ENCODE data around the gene IDH3B. TPM values are rescaled to one million over a fixed set of nuclear protein-coding genes. Genes with fewer than 3 reads are reported as not detected.
A peak's percentile ranks its signal among the peaks of the same experiment; 100 is the strongest.
"Not testable (repeated sequence)": the region's sequence is repeated elsewhere in the genome, so short reads cannot be mapped to it uniquely, and the experiment has no call there.

Gene IDH3B
- total and polyA plus RNA-seq, 2 donors (not counting 3 experiments of a cell fraction or from before 2014, with no cell fraction given) = 86.9 to 177 TPM

DNA sequence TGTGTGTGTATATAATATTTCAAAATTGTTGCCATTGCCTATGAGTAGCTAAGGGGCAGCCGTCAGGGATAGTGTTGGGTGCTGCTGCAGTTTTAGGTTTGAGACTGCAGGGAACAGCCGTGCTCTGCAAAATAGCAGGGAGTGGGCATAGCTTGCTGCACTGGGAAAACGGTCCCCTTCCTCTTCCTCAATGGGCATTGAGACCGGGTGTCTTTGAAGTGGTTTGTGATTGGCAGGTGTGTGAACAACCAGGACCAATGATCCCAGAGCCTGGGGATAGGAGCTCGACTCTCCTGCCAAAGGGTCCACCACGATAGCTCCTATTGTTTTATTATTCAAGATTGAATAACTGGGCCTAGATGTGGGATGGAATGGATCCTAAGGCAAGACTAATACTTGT, 23.5 kb upstream of the IDH3B start:
- dilution Hi-C loops (cut with MboI; ENCODE audit: extremely low pct_ligation_motif_present, low sequenced_read_pairs) (no loop called here), intact Hi-C loops (cut with micrococcal nuclease) (no loop called here)
- TF ChIP-seq, protein P1, sequence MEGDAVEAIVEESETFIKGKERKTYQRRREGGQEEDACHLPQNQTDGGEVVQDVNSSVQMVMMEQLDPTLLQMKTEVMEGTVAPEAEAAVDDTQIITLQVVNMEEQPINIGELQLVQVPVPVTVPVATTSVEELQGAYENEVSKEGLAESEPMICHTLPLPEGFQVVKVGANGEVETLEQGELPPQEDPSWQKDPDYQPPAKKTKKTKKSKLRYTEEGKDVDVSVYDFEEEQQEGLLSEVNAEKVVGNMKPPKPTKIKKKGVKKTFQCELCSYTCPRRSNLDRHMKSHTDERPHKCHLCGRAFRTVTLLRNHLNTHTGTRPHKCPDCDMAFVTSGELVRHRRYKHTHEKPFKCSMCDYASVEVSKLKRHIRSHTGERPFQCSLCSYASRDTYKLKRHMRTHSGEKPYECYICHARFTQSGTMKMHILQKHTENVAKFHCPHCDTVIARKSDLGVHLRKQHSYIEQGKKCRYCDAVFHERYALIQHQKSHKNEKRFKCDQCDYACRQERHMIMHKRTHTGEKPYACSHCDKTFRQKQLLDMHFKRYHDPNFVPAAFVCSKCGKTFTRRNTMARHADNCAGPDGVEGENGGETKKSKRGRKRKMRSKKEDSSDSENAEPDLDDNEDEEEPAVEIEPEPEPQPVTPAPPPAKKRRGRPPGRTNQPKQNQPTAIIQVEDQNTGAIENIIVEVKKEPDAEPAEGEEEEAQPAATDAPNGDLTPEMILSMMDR (IDR thresholded peaks at IDR 0.05; ENCODE audit: extremely low read depth in 1 of 2, insufficient read depth in 1 of 2, low read depth in 1 of 2, low read length in 2 of 2) = no peak
- TF ChIP-seq GATA2 (IDR thresholded peaks at IDR 0.05; ENCODE audit: insufficient read depth, insufficient read length, low read depth, low read length) = no peak
- TF ChIP-seq, protein P2, sequence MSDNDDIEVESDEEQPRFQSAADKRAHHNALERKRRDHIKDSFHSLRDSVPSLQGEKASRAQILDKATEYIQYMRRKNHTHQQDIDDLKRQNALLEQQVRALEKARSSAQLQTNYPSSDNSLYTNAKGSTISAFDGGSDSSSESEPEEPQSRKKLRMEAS (IDR thresholded peaks at IDR 0.05; ENCODE audit: insufficient read depth, insufficient read length) = no peak
- no peak for TF ChIP-seq JUN (IDR thresholded peaks at IDR 0.05; ENCODE audit: borderline replicate concordance, insufficient read depth, insufficient read length, low read depth)
- no peak for TF ChIP-seq EZH2 (IDR thresholded peaks at IDR 0.05; ENCODE audit: borderline replicate concordance, low read depth, low read length, severe bottlenecking)
- TF ChIP-seq POLR2AphosphoS5 (IDR thresholded peaks at IDR 0.05; ENCODE audit: insufficient read depth, low read depth, low read length) = no peak
- TF ChIP-seq FOS (IDR thresholded peaks at IDR 0.05; ENCODE audit: borderline replicate concordance, insufficient read depth, low read length) = no peak
- TF ChIP-seq POLR2A (IDR thresholded peaks at IDR 0.05; ENCODE audit: low read depth, low read length) = no peak
- TF ChIP-seq MYC (IDR thresholded peaks at IDR 0.05; ENCODE audit: low read depth, low read length) = no peak
- no peak overlapping the region for H3K27ac ChIP-seq (ENCODE audit: insufficient read depth, low read depth, low read length)
- H3K27me3 ChIP-seq (ENCODE audit: control insufficient read depth in 2 of 2, insufficient read depth in 2 of 2, low read length in 2 of 2) = peaks cover 14 to 32% of the 10 kb centered on the region in 2 experiments
- DNase-seq (ENCODE audit: low read depth, low spot score) (no peak), FAIRE-seq (no peak)
- H2AFZ ChIP-seq (ENCODE audit: low read depth, low read length) = peak overlapping the region; percentile 42
- H3K4me1 ChIP-seq (ENCODE audit: control insufficient read depth, extremely low read depth, insufficient read depth, low read length) = peaks cover 4% of the 10 kb centered on the region
- H3K9ac ChIP-seq (replicated peaks; ENCODE audit: extremely low read depth, insufficient read depth, low read length) = no peak overlapping the region
- H3K4me2 ChIP-seq (ENCODE audit: insufficient read depth, low read length) = no peak overlapping the region
- H3K79me2 ChIP-seq (ENCODE audit: control insufficient read depth, insufficient read depth, low read length) = no peaks in the 10 kb centered on the region
- no peaks in the 10 kb centered on the region for H3K9me1 ChIP-seq (replicated peaks; ENCODE audit: control insufficient read depth, extremely low read depth, insufficient read depth, low read length)
- BruUV-seq (replicated peaks) = no TSS peak
- no peaks in the 10 kb centered on the region for H3K9me3 ChIP-seq (replicated peaks; ENCODE audit: control insufficient read depth, insufficient read depth, low read length)
- ChIA-PET POLR2A (interaction anchor here (0.6 kb wide), 1 partner anchor 63 kb away, joined by 3 read pairs; no protein-coding TSS in a partner anchor), CTCF (interaction anchor here (0.8 to 3.2 kb wide), 4 partner anchors 13 to 56 kb away, joined by 3 to 15 read pairs (median 3); no protein-coding TSS in a partner anchor)
- H3K36me3 ChIP-seq (ENCODE audit: control insufficient read depth in 2 of 2, extremely low read depth in 1 of 2, insufficient read depth in 2 of 2, low read length in 2 of 2) = no peaks in the 10 kb centered on the region
- no peak overlapping the region for H3K4me3 ChIP-seq (replicated peaks in 1 of 3; ENCODE audit: insufficient read depth in 1 of 3, low read depth in 1 of 3, low read length in 3 of 3)
- H4K20me1 ChIP-seq (replicated peaks; ENCODE audit: control insufficient read depth, extremely low read depth, insufficient read depth, low read length) = no peaks in the 10 kb centered on the region

DNA sequence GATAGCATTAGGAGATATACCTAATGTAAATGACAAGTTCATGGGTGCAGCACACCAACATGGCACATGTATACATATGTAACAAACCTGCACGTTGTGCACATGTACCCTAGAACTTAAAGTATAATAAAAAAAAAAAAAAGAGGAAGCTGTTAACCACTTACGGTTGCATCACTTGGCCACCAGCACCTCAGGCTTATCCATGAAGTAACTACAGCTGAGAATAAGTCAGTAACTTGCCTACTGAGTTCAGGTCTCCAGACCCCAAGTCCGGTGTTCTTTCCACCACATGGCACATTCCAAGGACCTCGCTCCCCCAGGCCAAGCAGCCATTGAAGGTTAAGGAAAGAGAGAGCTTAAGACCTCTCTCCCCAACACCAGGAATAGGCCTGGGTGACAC, 20.8 kb upstream of the IDH3B start:
- H3K79me2 ChIP-seq (ENCODE audit: control insufficient read depth, insufficient read depth, low read length); intact Hi-C loops (cut with micrococcal nuclease); H3K9me3 ChIP-seq (replicated peaks; ENCODE audit: control insufficient read depth, insufficient read depth, low read length); H3K4me1 ChIP-seq (ENCODE audit: control insufficient read depth, extremely low read depth, insufficient read depth, low read length); H3K4me2 ChIP-seq (ENCODE audit: insufficient read depth, low read length); POLR2A ChIA-PET; H3K27ac ChIP-seq (ENCODE audit: insufficient read depth, low read depth, low read length); dilution Hi-C loops (cut with MboI; ENCODE audit: extremely low pct_ligation_motif_present, low sequenced_read_pairs); H4K20me1 ChIP-seq (replicated peaks; ENCODE audit: control insufficient read depth, extremely low read depth, insufficient read depth, low read length); H3K9me1 ChIP-seq (replicated peaks; ENCODE audit: control insufficient read depth, extremely low read depth, insufficient read depth, low read length); H3K9ac ChIP-seq (replicated peaks; ENCODE audit: extremely low read depth, insufficient read depth, low read length); H3K4me3 ChIP-seq (replicated peaks in 1 of 3; ENCODE audit: insufficient read depth in 1 of 3, low read depth in 1 of 3, low read length in 3 of 3); H3K36me3 ChIP-seq (ENCODE audit: control insufficient read depth in 2 of 2, extremely low read depth in 1 of 2, insufficient read depth in 2 of 2, low read length in 2 of 2); FAIRE-seq; H2AFZ ChIP-seq (ENCODE audit: low read depth, low read length); DNase-seq (ENCODE audit: low read depth, low spot score); BruUV-seq (replicated peaks): not testable (repeated sequence)
- CTCF ChIA-PET = interaction anchor here (0.9 to 3.2 kb wide), 3 partner anchors 9 to 68 kb away, joined by 5 to 15 read pairs (median 7); no protein-coding TSS in a partner anchor
- H3K27me3 ChIP-seq (ENCODE audit: control insufficient read depth in 2 of 2, insufficient read depth in 2 of 2, low read length in 2 of 2) = peaks cover 8 to 14% of the 10 kb centered on the region in 2 experiments

DNA sequence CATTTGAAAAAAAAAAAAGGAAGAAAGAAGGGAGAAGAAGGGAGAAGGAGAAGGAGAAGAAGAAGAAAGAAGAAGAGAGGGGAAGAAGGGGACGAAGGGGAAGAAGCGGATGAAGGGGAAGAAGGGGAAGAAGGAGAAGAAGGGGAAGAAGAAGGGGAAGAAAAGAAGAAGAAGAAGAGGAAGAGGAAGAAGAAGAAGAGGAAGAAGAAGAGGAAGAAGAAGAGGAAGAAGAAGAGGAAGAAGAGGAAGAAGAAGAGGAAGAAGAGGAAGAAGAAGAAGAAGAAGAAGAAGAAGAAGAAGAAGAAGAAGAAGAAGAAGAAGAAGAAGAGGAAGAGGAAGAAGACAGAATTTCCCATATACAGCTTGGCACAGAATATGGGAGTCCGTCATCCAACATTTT, 18.0 kb upstream of the IDH3B start:
- H3K36me3 ChIP-seq (ENCODE audit: control insufficient read depth in 2 of 2, extremely low read depth in 1 of 2, insufficient read depth in 2 of 2, low read length in 2 of 2); H3K79me2 ChIP-seq (ENCODE audit: control insufficient read depth, insufficient read depth, low read length); FAIRE-seq; H2AFZ ChIP-seq (ENCODE audit: low read depth, low read length); dilution Hi-C loops (cut with MboI; ENCODE audit: extremely low pct_ligation_motif_present, low sequenced_read_pairs); H3K27me3 ChIP-seq (ENCODE audit: control insufficient read depth in 2 of 2, insufficient read depth in 2 of 2, low read length in 2 of 2); H3K9ac ChIP-seq (replicated peaks; ENCODE audit: extremely low read depth, insufficient read depth, low read length); CTCF ChIA-PET; intact Hi-C loops (cut with micrococcal nuclease); H3K9me3 ChIP-seq (replicated peaks; ENCODE audit: control insufficient read depth, insufficient read depth, low read length); H3K4me1 ChIP-seq (ENCODE audit: control insufficient read depth, extremely low read depth, insufficient read depth, low read length); H3K27ac ChIP-seq (ENCODE audit: insufficient read depth, low read depth, low read length); H3K4me2 ChIP-seq (ENCODE audit: insufficient read depth, low read length); H3K9me1 ChIP-seq (replicated peaks; ENCODE audit: control insufficient read depth, extremely low read depth, insufficient read depth, low read length); H4K20me1 ChIP-seq (replicated peaks; ENCODE audit: control insufficient read depth, extremely low read depth, insufficient read depth, low read length); POLR2A ChIA-PET; H3K4me3 ChIP-seq (replicated peaks in 1 of 3; ENCODE audit: insufficient read depth in 1 of 3, low read depth in 1 of 3, low read length in 3 of 3); BruUV-seq (replicated peaks); DNase-seq (ENCODE audit: low read depth, low spot score): not testable (repeated sequence)
